IMR-90 (cell line): Measurements from ENCODE around the gene DCP1A. TPM values are rescaled to one million over a fixed set of nuclear protein-coding genes. Genes with fewer than 3 reads are reported as not detected.
A peak's percentile ranks its signal among the peaks of the same experiment; 100 is the strongest.

Source experiments
- ATAC-seq: fragments of 200-7000 bp; cut with Tn5 transposase; 2 replicates; pipeline ENCODE4 v1.9.1; 2020; ENCODE audit warnings: low read depth, mild to moderate bottlenecking, moderate library complexity
- BruUV-seq: library from RNA; stranded (reverse); fragments of 400-500 nt; replicated peaks from 2 replicates; lab custom pipeline; 2021; lab: Mats Ljungman, UMichigan
- CTCF ChIA-PET: fragments of 300-600 bp; formaldehyde crosslinking; extraction: SDS; loops from one replicate; lab custom pipeline; 2021; ENCODE audit warnings: antibody characterized with exemption; lab: Yijun Ruan, JAX
- POLR2A ChIA-PET: fragments of 300-600 bp; sonication (Branson Sonifier 250); formaldehyde crosslinking; loops from one replicate; lab custom pipeline; 2022; ENCODE audit warnings: antibody characterized with exemption; ENCODE audit not compliant: unreplicated experiment; lab: Charles Lee
- DNase-seq: peaks from one replicate; pipeline ENCODE4 v3.0.0; 2013
- H2AFZ ChIP-seq: replicated peaks from 2 replicates; pipeline ENCODE3; 2013; ENCODE audit warnings: low read length, mild to moderate bottlenecking; ENCODE audit not compliant: poor library complexity
- H2AK5ac ChIP-seq: 2 replicates; pipeline ENCODE4 v1.6.1; 2013; ENCODE audit warnings: low read depth, low read length, inconsistent platforms
- H2AK9ac ChIP-seq: replicated peaks from 2 replicates; pipeline ENCODE3; 2013; ENCODE audit warnings: mild to moderate bottlenecking, low read depth, low read length, moderate library complexity; ENCODE audit not compliant: poor library complexity
- H2BK120ac ChIP-seq: 2 replicates; pipeline ENCODE4 v1.6.1; 2013; ENCODE audit warnings: low read depth, low read length, inconsistent platforms
- H2BK15ac ChIP-seq: 3 replicates; pipeline ENCODE4 v1.6.1; 2013; ENCODE audit warnings: low read depth, low read length, inconsistent platforms
- H2BK20ac ChIP-seq: 2 replicates; pipeline ENCODE4 v1.6.1; 2013; ENCODE audit warnings: low read depth, mild to moderate bottlenecking, inconsistent platforms, low read length, moderate library complexity
- H2BK5ac ChIP-seq: 2 replicates; pipeline ENCODE4 v1.6.1; 2013; ENCODE audit warnings: mild to moderate bottlenecking, low read depth, low read length, inconsistent platforms; ENCODE audit not compliant: poor library complexity, severe bottlenecking
- H3K14ac ChIP-seq: replicated peaks from 2 replicates; pipeline ENCODE4 v1.6.1; 2013; ENCODE audit warnings: low read depth, low read length, inconsistent platforms
- H3K18ac ChIP-seq: 2 replicates; pipeline ENCODE4 v1.6.1; 2013; ENCODE audit warnings: low read depth, low read length, control low read depth
- H3K23ac ChIP-seq: 2 replicates; pipeline ENCODE4 v1.6.1; 2013; ENCODE audit warnings: low read depth, low read length, inconsistent platforms
- H3K27ac ChIP-seq: 2 replicates; pipeline ENCODE4 v1.5.1; 2013; ENCODE audit warnings: mild to moderate bottlenecking, control low read depth, low read length; ENCODE audit not compliant: insufficient read depth
- H3K27me3 ChIP-seq: 2 replicates; pipeline ENCODE4 v1.6.1; 2013; ENCODE audit warnings: low read length; ENCODE audit not compliant: control insufficient read depth, insufficient read depth
- H3K36me3 ChIP-seq: 2 replicates; pipeline ENCODE4 v1.6.1; 2013; ENCODE audit warnings: low read length, mixed read lengths; ENCODE audit not compliant: control insufficient read depth, insufficient read depth
- H3K4ac ChIP-seq: 2 replicates; pipeline ENCODE4 v1.6.1; 2013; ENCODE audit warnings: low read depth, low read length, inconsistent platforms
- H3K4me1 ChIP-seq: 2 replicates; pipeline ENCODE4 v1.6.1; 2013; ENCODE audit warnings: low read length, mixed read lengths; ENCODE audit not compliant: control insufficient read depth, insufficient read depth
- H3K4me2 ChIP-seq: 2 replicates; pipeline ENCODE4 v1.6.1; 2013; ENCODE audit warnings: low read depth, mild to moderate bottlenecking, control low read depth, low read length, moderate library complexity
- H3K4me3 ChIP-seq: 2 replicates; pipeline ENCODE4 v1.5.1; 2013; ENCODE audit warnings: low read depth, mild to moderate bottlenecking, control low read depth, low read length, moderate library complexity; ENCODE audit not compliant: insufficient read depth
- H3K56ac ChIP-seq: 2 replicates; pipeline ENCODE4 v1.6.1; 2013; ENCODE audit warnings: low read length, inconsistent platforms; ENCODE audit not compliant: insufficient read depth; ENCODE audit errors: extremely low read depth
- H3K79me1 ChIP-seq, 2 experiments: 2 replicates each; pipeline ENCODE4 v1.6.1; 2013; ENCODE audit warnings: low read length in 2 of 2, inconsistent platforms in 1 of 2, low read depth in 1 of 2
- H3K9ac ChIP-seq: 2 replicates; pipeline ENCODE4 v1.6.1; 2013; ENCODE audit warnings: low read depth, low read length, control low read depth
- H3K9me1 ChIP-seq: 2 replicates; pipeline ENCODE4 v1.6.1; 2013; ENCODE audit warnings: low read length, inconsistent platforms; ENCODE audit not compliant: insufficient read depth
- H3K9me3 ChIP-seq: 2 replicates; pipeline ENCODE4 v1.6.1; 2013; ENCODE audit warnings: low read length; ENCODE audit not compliant: control insufficient read depth, insufficient read depth
- H4K20me1 ChIP-seq: 2 replicates; pipeline ENCODE4 v1.6.1; 2013; ENCODE audit warnings: low read length, inconsistent platforms; ENCODE audit not compliant: insufficient read depth
- H4K5ac ChIP-seq: 2 replicates; pipeline ENCODE4 v1.6.1; 2013; ENCODE audit warnings: mild to moderate bottlenecking, low read depth, low read length, control low read depth
- H4K8ac ChIP-seq, 2 experiments: 2 replicates each; pipeline ENCODE4 v1.6.1; 2013; ENCODE audit warnings: low read depth in 2 of 2, low read length in 2 of 2, control low read depth in 1 of 2, inconsistent platforms in 1 of 2
- H4K91ac ChIP-seq: 2 replicates; pipeline ENCODE4 v1.6.1; 2013; ENCODE audit warnings: low read depth, low read length, inconsistent platforms; ENCODE audit not compliant: insufficient read depth
- BHLHE40 ChIP-seq: fragments of 150-350 bp; IDR thresholded peaks from 2 replicates; pipeline ENCODE4 v1.6.1; 2016; ENCODE audit warnings: mild to moderate bottlenecking, low read depth, low read length
- CHD1 ChIP-seq: IDR thresholded peaks from 2 replicates; pipeline ENCODE4 v1.6.1; 2012; ENCODE audit warnings: low read depth, low read length, improper control_type of control experiment
- ELK1 ChIP-seq: fragments of 150-350 bp; IDR thresholded peaks from 2 replicates; pipeline ENCODE4 v1.6.1; 2016; ENCODE audit warnings: low read depth, mild to moderate bottlenecking, low read length, moderate library complexity, borderline replicate concordance
- FOS ChIP-seq: fragments of 150-350 bp; IDR thresholded peaks from 2 replicates; pipeline ENCODE4 v1.6.1; 2016; ENCODE audit warnings: low read depth, low read length
- MAFK ChIP-seq: IDR thresholded peaks from 2 replicates; pipeline ENCODE4 v1.6.1; 2012; ENCODE audit warnings: low read depth, low read length, improper control_type of control experiment
- MXI1 ChIP-seq: IDR thresholded peaks from 2 replicates; pipeline ENCODE4 v1.6.1; 2012; ENCODE audit warnings: low read depth, mild to moderate bottlenecking, low read length, moderate library complexity, borderline replicate concordance
- NFE2L2 ChIP-seq: fragments of 150-350 bp; IDR thresholded peaks from 2 replicates; pipeline ENCODE4 v1.6.1; 2016; ENCODE audit warnings: low read depth, mild to moderate bottlenecking, low read length
- RCOR1 ChIP-seq: IDR thresholded peaks from 2 replicates; pipeline ENCODE4 v1.6.1; 2012; ENCODE audit warnings: mild to moderate bottlenecking, low read length, improper control_type of control experiment; ENCODE audit not compliant: insufficient replicate concordance
- SMC3 ChIP-seq: fragments of 150-350 bp; IDR thresholded peaks from 2 replicates; pipeline ENCODE4 v1.6.1; 2016; ENCODE audit warnings: low read depth, mild to moderate bottlenecking, antibody characterized with exemption, low read length, moderate library complexity
- USF2 ChIP-seq: fragments of 150-350 bp; IDR thresholded peaks from 2 replicates; pipeline ENCODE4 v1.6.1; 2017; ENCODE audit warnings: mild to moderate bottlenecking, antibody characterized with exemption, low read length, low read depth
- WGBS, 2 experiments: methylation state at CpG; one replicate each; pipeline versions ENCODE4 v1.1.5 to v1.1.7; 2013; ENCODE audit warnings: missing lambda C conversion rate in 2 of 2; ENCODE audit not compliant: insufficient read length in 1 of 2; ENCODE audit errors: extremely low coverage in 2 of 2; 5-methylcytosine and 5-hydroxymethylcytosine counted together
- dilution Hi-C: fragments of 300-500 bp; cut with HindIII; formaldehyde crosslinking; loops from one replicate; pipeline ENCODE4 v1.14.3; 2018; ENCODE audit warnings: low sequenced_read_pairs; ENCODE audit not compliant: unreplicated experiment
- in situ Hi-C: fragments of 300-500 bp; cut with MboI; formaldehyde crosslinking; loops from 3 replicates; pipeline ENCODE4 v1.14.3; 2019; ENCODE audit warnings: low sequenced_read_pairs, inconsistent platforms, mixed read lengths
- intact Hi-C: fragments of 100-400 bp; cut with micrococcal nuclease; formaldehyde crosslinking; loops from 2 replicates; pipeline ENCODE4 v1.10.0; 2022
- polyA plus RNA-seq, 3 experiments: library from polyadenylated mRNA; depleted of rRNA; stranded (reverse); fragments of >200 nt; gene quantifications; 2 replicates each; pipeline ENCODE4 v1.2.3, GENCODE V29; 2012; ENCODE audit warnings: low replicate concordance in 1 of 3
- total RNA-seq: library from RNA; depleted of rRNA; stranded (reverse); fragments of >200 nt; gene quantifications from 2 replicates; pipeline ENCODE4 v1.2.3, GENCODE V29; 2012
- TF ChIP-seq, protein P1 (sequence below): conservative IDR thresholded peaks from 2 replicates; pipeline ENCODE4 v1.5.1; 2012; ENCODE audit warnings: mild to moderate bottlenecking, low read depth, low read length, improper control_type of control experiment

Gene DCP1A
- total and polyA plus RNA-seq, 2 of the 4 experiments (the other 2 are of a cell fraction): 13.2 to 30.1 TPM

- CTCF ChIA-PET: interaction anchor here (0.5 kb wide), 1 partner anchor 79 kb away, joined by 3 read pairs; no protein-coding TSS in a partner anchor
- dilution Hi-C loops: no loop called here
- H4K5ac ChIP-seq: peak overlapping the region; percentile 90
- no peak for TF ChIP-seq ELK1
- TF ChIP-seq, protein P1, sequence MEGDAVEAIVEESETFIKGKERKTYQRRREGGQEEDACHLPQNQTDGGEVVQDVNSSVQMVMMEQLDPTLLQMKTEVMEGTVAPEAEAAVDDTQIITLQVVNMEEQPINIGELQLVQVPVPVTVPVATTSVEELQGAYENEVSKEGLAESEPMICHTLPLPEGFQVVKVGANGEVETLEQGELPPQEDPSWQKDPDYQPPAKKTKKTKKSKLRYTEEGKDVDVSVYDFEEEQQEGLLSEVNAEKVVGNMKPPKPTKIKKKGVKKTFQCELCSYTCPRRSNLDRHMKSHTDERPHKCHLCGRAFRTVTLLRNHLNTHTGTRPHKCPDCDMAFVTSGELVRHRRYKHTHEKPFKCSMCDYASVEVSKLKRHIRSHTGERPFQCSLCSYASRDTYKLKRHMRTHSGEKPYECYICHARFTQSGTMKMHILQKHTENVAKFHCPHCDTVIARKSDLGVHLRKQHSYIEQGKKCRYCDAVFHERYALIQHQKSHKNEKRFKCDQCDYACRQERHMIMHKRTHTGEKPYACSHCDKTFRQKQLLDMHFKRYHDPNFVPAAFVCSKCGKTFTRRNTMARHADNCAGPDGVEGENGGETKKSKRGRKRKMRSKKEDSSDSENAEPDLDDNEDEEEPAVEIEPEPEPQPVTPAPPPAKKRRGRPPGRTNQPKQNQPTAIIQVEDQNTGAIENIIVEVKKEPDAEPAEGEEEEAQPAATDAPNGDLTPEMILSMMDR: 0 out of 2 replicates have a peak, but pooled peaks have one; percentile 5
- no peak for TF ChIP-seq RCOR1
- TF ChIP-seq MAFK: peak; percentile 96
- no peak for TF ChIP-seq CHD1
- 0 out of 2 replicates have a peak, but pooled peaks have one; percentile 31 for TF ChIP-seq BHLHE40
- no peak for TF ChIP-seq SMC3
- peak; percentile 100 for TF ChIP-seq NFE2L2
- TF ChIP-seq USF2: no peak
- TF ChIP-seq FOS: peak; percentile 68
- peak; percentile 72; the same call in 1 of the 2 replicates for TF ChIP-seq MXI1
Observed at GRCh38 chr3:53269888-53270880, 77.2 kb downstream of the DCP1A start.

More at GRCh38 chr3:53269888-53270880, 77.2 kb downstream of the DCP1A start:
- DNase-seq (peak; percentile 98), ATAC-seq (peak; percentile 98)
- peak overlapping the region; percentile 99 for H2BK5ac ChIP-seq
- H2BK120ac ChIP-seq: peak overlapping the region; percentile 98
- H3K27ac ChIP-seq: peak overlapping the region; percentile 98
- H4K20me1 ChIP-seq: no peaks in the 10 kb centered on the region
- H3K14ac ChIP-seq: peak overlapping the region; percentile 96
- peak overlapping the region; percentile 87 for H2AFZ ChIP-seq
- H3K36me3 ChIP-seq: no peaks in the 10 kb centered on the region
- H3K9me3 ChIP-seq: no peaks in the 10 kb centered on the region
- H3K18ac ChIP-seq: peak overlapping the region; percentile 91
- no peak overlapping the region for H3K4me3 ChIP-seq
- WGBS, 2 experiments: 19% methylated on average over 6 of the region's 12 CpGs; no CpG with 5 or more reads in 1 of the 2 experiments
- peak overlapping the region; percentile 88 to 99 for H4K8ac ChIP-seq
- in situ Hi-C loops: no loop called here
- H2AK9ac ChIP-seq: peak overlapping the region; percentile 98
- POLR2A ChIA-PET: interaction anchor here (0.6 to 1.2 kb wide), 3 partner anchors 8 to 33 kb away, joined by 3 to 4 read pairs (median 3); partner anchors contain the start of gene TKT
- H3K27me3 ChIP-seq: no peaks in the 10 kb centered on the region
- no TSS peak for BruUV-seq
- peak overlapping the region; percentile 100 for H3K23ac ChIP-seq
- peak overlapping the region; percentile 81; the same call in 2 of the 3 replicates for H2BK15ac ChIP-seq
- H3K9me1 ChIP-seq: peaks cover 14% of the 10 kb centered on the region; the same call in 1 of the 2 replicates
- H3K4me1 ChIP-seq: peaks cover 11% of the 10 kb centered on the region
- peak overlapping the region; percentile 100 for H2BK20ac ChIP-seq
- peak overlapping the region; percentile 96 for H2AK5ac ChIP-seq
- H3K79me1 ChIP-seq: peaks cover 0 to 10% of the 10 kb centered on the region in 2 experiments; a peak in 2 of 4 replicates
- 0 out of 2 replicates have a peak overlapping the region, but pooled peaks have one; percentile 1 for H3K4me2 ChIP-seq
- H3K4ac ChIP-seq: peak overlapping the region; percentile 97
- peak overlapping the region; percentile 99 for H3K56ac ChIP-seq
- H4K91ac ChIP-seq: peak overlapping the region; percentile 99
- intact Hi-C loops: no loop called here
- H3K9ac ChIP-seq: peak overlapping the region; percentile 63
